Measurements from ENCODE around the gene LAP3. TPM values are rescaled to one million over a fixed set of nuclear protein-coding genes. Genes with fewer than 3 reads are reported as not detected.

LAP3 gene
- total RNA-seq, 1 experiment from 2014 or later: 65.1 TPM

- ATAC-seq (no peak), DNase-seq (no peak)
- no peaks in the 10 kb centered on the region for H3K9me2 ChIP-seq (replicated peaks; ENCODE audit: low read length)
- H3K4me1 ChIP-seq (ENCODE audit: insufficient read depth, low read length): no peaks in the 10 kb centered on the region
- no peaks in the 10 kb centered on the region for H3K27me3 ChIP-seq (ENCODE audit: low read length)
- ChIA-PET POLR2A (ENCODE audit: unreplicated experiment) (no interaction called here), CTCF (no interaction called here)
- no peaks in the 10 kb centered on the region for H3K79me2 ChIP-seq (ENCODE audit: low read length)
- H3K9me3 ChIP-seq (ENCODE audit: low read length): no peaks in the 10 kb centered on the region
- no peaks in the 10 kb centered on the region for H4K20me1 ChIP-seq (ENCODE audit: low read length)
- H3K27ac ChIP-seq (ENCODE audit: low read length): no peak overlapping the region
- H3K4me3 ChIP-seq (ENCODE audit: low read length): no peak overlapping the region
- no peaks in the 10 kb centered on the region for H3K36me3 ChIP-seq (ENCODE audit: low read depth, low read length)
- no peak overlapping the region for H3K4me2 ChIP-seq (ENCODE audit: low read length)
- no peaks in the 10 kb centered on the region for H3F3A ChIP-seq (ENCODE audit: low read length, unreplicated experiment)
- intact Hi-C loops (cut with micrococcal nuclease): no loop called here
- TF ChIP-seq CTCF (conservative IDR thresholded peaks at IDR 0.05; ENCODE audit: low read depth, low read length) (no peak), EZH2phosphoT487 (IDR thresholded peaks at IDR 0.05; ENCODE audit: borderline replicate concordance, low read length) (no peak), EZH2 (IDR thresholded peaks at IDR 0.05; ENCODE audit: low read length, unreplicated experiment) (no peak)
- H3K9ac ChIP-seq (ENCODE audit: low read length): no peak overlapping the region
- no TSS peak for BruUV-seq (replicated peaks)
- H2AFZ ChIP-seq (ENCODE audit: low read length): no peak overlapping the region
Observed at GRCh38 chr4:17531538-17532285, 45.3 kb upstream of the LAP3 start.

GRCh38 chr4:17534705-17535104 is 42.3 kb upstream of the LAP3 start:
- ATAC-seq: no peak
- Histone ChIP-seq H3F3A (ENCODE audit: low read length, unreplicated experiment) (no peaks in the 10 kb centered on the region), H3K9ac (ENCODE audit: low read length) (no peak overlapping the region), H3K27ac (ENCODE audit: low read length) (no peak overlapping the region), H3K4me3 (ENCODE audit: low read length) (no peak overlapping the region), H2AFZ (ENCODE audit: low read length) (no peak overlapping the region), H3K36me3 (ENCODE audit: low read depth, low read length) (no peaks in the 10 kb centered on the region), H3K79me2 (ENCODE audit: low read length) (no peaks in the 10 kb centered on the region), H3K27me3 (ENCODE audit: low read length) (no peaks in the 10 kb centered on the region), H3K4me2 (ENCODE audit: low read length) (no peak overlapping the region), H3K9me3 (ENCODE audit: low read length) (no peaks in the 10 kb centered on the region), H4K20me1 (ENCODE audit: low read length) (no peaks in the 10 kb centered on the region), H3K9me2 (replicated peaks; ENCODE audit: low read length) (no peaks in the 10 kb centered on the region), H3K4me1 (ENCODE audit: insufficient read depth, low read length) (no peaks in the 10 kb centered on the region)
- DNase-seq: no peak
- no peak for TF ChIP-seq EZH2 (IDR thresholded peaks at IDR 0.05; ENCODE audit: low read length, unreplicated experiment)
- TF ChIP-seq EZH2phosphoT487 (IDR thresholded peaks at IDR 0.05; ENCODE audit: borderline replicate concordance, low read length): no peak
- no peak for TF ChIP-seq CTCF (conservative IDR thresholded peaks at IDR 0.05; ENCODE audit: low read depth, low read length)
- no TSS peak for BruUV-seq (replicated peaks)
- ChIA-PET CTCF (no interaction called here), POLR2A (ENCODE audit: unreplicated experiment) (no interaction called here)
- intact Hi-C loops (cut with micrococcal nuclease): no loop called here

GRCh38 chr4:17535242-17535641 is 41.8 kb upstream of the LAP3 start:
- TF ChIP-seq CTCF (conservative IDR thresholded peaks at IDR 0.05; ENCODE audit: low read depth, low read length) (no peak), EZH2 (IDR thresholded peaks at IDR 0.05; ENCODE audit: low read length, unreplicated experiment) (no peak), EZH2phosphoT487 (IDR thresholded peaks at IDR 0.05; ENCODE audit: borderline replicate concordance, low read length) (no peak)
- H3K4me1 ChIP-seq (ENCODE audit: insufficient read depth, low read length): no peaks in the 10 kb centered on the region
- intact Hi-C loops (cut with micrococcal nuclease): no loop called here
- no peak for ATAC-seq
- H3K27ac ChIP-seq (ENCODE audit: low read length): no peak overlapping the region
- no peaks in the 10 kb centered on the region for H4K20me1 ChIP-seq (ENCODE audit: low read length)
- no peaks in the 10 kb centered on the region for H3K36me3 ChIP-seq (ENCODE audit: low read depth, low read length)
- DNase-seq: no peak
- H3F3A ChIP-seq (ENCODE audit: low read length, unreplicated experiment): no peaks in the 10 kb centered on the region
- peak overlapping the region; percentile 55; the same call in 1 of the 2 replicates for H2AFZ ChIP-seq (ENCODE audit: low read length)
- no peaks in the 10 kb centered on the region for H3K79me2 ChIP-seq (ENCODE audit: low read length)
- ChIA-PET CTCF (no interaction called here), POLR2A (ENCODE audit: unreplicated experiment) (no interaction called here)
- no TSS peak for BruUV-seq (replicated peaks)
- H3K4me3 ChIP-seq (ENCODE audit: low read length): no peak overlapping the region
- no peak overlapping the region for H3K9ac ChIP-seq (ENCODE audit: low read length)
- no peaks in the 10 kb centered on the region for H3K9me2 ChIP-seq (replicated peaks; ENCODE audit: low read length)
- no peaks in the 10 kb centered on the region for H3K9me3 ChIP-seq (ENCODE audit: low read length)
- H3K27me3 ChIP-seq (ENCODE audit: low read length): no peaks in the 10 kb centered on the region
- H3K4me2 ChIP-seq (ENCODE audit: low read length): no peak overlapping the region
